GM19397 (cell line): Measurements from ENCODE around the gene NR2F1.

Source experiments
- ATAC-seq: cut with Tn5 transposase; IDR thresholded peaks from one replicate; pipeline ENCODE4 v1.9.1; 2021; ENCODE audit warnings: mild to moderate bottlenecking, moderate library complexity; ENCODE audit not compliant: unreplicated experiment

NR2F1 gene

DNA sequence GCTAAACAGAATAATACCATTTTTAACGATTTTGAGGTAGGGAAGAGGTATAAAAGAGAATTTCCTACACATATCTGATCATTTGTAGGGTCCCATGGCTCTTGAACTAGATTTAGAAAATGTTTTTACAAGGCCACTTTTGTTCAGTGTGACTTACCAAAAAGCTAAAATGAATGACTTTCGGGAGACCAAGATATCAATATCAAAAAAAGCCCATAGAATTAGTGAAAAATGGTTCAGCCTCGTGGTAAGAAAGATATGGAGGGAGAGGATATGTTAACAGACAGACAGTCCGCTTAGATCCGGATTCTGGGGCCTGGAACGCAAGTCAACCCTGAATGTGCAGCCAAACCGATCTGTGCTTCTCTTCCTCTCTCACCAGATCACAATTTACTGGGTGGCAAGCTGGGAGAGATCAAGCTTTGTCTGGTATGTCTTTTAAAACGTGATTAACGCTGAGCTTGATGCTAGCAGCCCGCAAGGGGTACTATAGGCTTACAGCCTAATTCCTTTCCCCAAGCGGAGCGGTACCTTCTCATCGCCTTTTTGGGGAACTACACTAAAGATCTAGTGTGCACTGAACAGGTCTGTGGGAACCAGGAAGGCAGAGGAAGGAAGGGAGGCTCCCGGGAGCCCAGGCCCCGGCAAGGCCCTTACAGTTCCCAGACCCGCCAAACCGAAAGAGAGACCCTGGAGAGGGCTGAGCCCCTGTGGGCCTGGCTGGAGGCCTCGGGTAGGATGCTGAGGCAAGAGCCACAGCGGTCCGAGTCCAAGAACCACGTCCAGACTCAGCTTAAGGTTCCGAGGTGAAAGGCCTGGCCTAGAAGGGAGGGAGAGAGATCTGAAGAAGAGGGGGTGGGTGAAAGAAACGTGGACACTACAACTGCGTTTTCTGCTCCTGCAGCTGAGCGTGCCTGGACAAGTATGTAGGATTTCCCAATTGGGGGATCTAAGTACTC lies 4.9 kb upstream of the NR2F1 start:
- ATAC-seq, result no peak

DNA sequence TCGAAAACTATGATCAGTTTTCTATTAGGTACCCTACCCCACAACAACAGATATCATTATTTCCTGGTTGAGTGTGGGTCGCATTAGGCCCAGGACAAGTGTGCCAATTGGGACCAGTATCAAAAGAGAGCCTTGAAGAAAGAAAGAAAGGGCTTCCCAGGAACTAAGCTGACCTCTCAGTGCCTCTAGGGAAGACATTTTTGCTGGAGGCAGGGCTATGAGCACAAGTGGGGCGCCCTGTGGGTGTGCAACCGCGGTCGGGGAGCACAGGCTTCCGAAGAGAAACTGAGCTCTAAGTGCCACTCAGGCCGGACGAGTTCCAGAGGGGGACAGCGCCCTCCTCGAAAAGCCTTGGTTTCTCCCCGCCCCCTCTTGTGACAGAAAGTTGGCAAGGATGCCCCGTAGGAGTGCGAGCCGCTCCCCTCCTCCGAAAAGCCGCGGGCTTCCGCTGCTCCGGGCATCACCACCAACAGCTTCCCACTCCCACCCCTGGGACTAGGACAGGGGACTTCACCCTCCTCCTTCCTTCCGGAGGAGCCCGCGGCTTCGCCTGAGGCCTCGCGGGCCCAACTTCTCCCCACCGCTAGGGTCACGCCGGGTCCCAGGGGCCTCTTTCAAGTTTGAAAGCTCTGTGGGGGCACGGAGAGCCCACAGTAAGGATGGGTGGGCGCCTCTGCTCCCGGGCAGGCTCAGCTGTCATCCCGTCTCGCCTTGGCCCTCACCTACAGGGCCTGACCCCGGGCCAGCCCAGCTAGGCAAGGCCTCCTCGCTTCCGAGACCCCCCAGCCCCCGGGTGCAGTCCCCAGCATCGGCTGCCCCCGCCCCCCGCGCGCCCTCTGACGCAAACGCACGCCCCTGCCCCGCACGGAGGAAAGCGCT lies 4.0 kb upstream of the NR2F1 start:
- ATAC-seq, result no peak

DNA sequence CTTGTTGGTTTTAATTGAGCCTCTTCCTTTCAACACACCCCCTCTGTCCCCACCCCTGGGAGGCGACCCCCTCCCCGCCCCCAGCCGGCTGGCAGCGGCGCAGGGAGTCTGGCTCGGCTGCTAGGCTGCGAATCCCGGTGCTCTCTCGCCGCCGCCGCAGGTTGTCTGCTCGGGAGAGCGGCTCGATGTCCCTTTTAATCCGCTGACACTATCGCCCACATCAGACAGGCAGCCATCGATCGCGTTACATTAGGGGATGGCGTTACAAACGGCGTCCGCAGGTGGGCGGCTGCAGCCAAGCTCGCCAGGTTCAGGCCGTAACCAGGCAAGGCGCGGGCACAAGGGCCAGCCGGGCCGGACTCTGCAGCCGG lies 3.3 kb upstream of the NR2F1 start:
- no peak for ATAC-seq

DNA sequence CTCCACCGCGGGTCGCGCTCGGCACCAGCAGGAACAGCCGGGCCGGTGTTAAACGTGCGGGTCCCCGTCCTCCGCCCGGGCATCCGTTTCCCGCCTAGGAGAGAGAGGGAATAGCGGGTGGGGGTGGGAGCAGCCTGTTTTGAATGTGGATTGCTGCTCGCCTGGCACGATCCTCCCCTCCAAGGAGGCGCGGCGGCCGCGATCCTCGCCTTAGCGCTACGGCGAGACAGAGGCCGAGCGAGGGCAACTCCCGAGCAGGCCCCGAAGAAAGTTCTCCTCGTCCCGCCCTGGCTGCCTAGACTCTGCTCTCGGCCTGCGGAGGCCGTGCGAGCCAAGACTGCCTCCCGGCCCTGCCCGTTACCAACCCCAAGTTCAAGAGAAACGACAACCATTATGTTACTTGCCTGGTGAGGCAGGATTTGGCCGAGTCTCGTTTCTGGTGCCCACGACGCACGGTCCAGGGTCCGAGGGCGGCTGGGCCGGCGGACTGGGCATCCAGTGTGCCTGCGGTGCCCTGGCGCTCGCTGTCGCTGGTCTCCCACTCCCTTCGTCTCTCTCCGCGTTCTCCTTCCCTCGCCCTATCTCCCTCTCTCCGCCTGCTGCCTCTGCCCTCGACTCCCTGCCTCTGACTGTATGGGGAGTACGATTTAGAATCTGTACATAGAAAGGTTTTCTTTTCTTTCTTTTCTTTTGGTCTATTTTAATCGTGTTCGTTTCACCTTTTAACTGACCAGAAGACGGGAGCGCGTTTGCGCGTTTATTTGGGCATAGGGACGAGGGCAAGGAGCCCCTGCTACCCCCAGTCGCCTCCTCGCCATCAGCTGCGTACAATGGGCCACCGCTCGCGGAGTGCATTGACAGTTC lies 2.7 kb upstream of the NR2F1 start:
- no peak for ATAC-seq

DNA sequence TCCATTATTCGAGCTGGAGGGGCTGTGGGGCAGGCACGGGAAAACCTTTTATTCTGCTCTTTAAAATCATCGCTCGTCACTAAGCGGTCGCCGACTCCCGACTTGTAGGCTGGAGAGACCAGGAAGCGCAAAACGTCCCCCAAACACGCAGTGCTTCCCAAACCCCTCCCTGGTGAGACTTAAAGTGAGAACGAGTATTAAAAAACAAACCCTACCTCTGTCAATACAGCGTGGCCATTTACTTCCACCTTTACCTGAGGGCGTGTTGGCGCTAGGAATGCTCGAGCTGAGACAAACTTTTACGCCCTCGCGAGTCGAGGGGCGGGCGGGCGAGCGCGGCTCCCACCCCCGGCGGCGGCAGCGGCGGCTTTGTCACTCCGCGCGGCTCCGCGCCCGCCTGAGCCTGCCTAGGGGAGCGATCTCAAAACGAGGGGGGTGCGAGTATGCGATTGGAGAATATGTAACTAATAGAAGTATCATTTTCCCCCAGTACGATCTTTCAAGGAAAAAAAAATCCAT lies 2.0 kb upstream of the NR2F1 start, which contains the start of gene NR2F1-AS1:
Gene NR2F1-AS1 (minus strand): TSS at position 293 of the 519 bp plus-strand sequence.
- peak; percentile 31 for ATAC-seq

DNA sequence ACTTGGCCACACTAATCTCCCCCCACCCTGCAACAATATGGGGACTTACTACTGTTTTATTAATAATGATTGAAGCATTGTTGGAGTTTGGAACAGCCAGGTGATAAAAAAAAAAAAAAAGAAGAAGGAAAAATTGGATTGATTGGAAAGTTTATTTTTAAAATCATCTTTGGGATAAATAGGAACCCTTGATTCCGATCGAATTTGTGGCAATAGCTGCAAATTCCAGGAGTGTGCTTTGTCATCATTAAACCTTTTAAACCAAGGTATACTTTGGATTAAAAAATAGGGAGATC lies 907 bp upstream of the NR2F1 start:
- ATAC-seq, result no peak

DNA sequence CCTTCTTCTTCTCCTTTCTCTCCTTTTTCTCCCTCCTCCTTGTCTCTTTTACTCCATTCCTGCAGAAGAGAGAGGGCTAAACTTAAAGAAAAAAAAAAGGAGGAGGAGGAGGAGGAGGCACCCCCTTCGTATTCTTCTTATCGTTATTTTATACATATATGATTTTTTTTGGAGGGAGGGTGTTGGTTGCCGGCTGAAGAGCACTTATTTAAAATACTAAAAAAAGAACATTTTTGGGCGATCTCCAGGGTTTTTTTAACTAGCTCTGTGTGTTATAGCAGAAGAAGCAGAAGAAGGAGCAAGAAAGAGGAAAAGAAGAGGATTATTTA lies 381 bp downstream of the NR2F1 start:
- no peak for ATAC-seq

DNA sequence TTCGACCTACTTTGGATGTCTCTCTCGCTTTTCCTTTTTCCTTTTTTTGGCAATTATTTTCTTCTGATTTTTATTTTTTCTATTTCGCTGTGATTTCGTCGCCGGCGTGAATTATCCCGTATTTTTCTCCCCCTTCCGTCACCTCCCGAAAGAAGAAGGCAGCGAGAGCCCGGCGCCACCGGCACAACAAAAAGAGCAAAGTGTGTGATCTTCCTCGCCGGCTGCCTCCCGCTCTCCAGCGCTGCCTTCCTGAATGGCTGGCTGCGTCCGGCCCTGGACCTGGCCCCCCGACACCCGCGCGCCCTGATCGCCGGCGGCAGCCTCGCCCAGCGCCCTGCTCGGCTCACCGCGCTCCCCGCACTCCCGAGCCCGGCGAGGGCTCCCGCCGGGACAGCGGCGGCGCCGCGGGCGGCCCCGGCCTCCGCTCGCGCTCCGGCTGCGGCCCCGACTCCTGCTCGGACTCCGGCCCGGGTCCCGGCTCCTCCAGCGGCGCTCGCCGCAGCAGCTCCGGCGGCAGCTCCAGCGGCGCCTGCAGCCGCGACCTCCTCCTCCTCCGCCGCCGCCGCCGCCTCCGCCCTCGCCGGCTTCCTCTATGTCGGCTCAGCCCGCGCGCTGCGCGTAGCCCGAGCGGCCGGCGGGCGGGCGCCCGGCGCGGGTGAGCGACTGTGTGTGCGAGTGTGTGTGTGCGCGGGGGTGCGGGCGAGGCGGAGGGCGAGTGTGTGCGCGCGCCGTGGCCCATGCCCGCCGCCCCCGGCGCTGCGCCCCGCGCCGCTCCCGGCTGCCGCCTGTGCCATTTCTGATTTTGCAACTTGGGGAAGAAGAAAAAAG lies 960 bp downstream of the NR2F1 start:
- ATAC-seq, result peak; percentile 37

DNA sequence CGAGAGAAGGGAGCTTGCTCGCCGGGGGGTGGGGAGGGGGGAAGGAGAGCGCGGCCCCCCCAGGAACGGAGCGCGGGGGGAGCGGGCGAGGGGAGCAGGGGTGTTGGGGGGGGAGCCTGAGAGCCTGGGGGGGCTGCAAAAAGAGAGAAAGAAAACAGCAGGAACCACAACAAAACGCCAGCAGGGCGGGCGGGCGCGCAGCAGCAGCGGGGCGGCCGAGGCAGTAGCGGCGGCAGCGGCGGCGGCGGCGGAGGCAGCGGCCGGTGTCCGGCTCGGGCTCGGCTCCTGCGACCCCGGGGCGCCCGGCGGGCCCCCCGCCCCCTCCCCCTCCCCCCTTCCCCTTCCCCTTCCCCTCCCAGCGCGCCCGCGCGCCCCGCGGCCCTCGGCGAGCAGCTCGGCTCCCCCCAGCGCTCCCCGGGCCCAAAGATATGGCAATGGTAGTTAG lies 1.6 kb downstream of the NR2F1 start:
- ATAC-seq, result no peak

DNA sequence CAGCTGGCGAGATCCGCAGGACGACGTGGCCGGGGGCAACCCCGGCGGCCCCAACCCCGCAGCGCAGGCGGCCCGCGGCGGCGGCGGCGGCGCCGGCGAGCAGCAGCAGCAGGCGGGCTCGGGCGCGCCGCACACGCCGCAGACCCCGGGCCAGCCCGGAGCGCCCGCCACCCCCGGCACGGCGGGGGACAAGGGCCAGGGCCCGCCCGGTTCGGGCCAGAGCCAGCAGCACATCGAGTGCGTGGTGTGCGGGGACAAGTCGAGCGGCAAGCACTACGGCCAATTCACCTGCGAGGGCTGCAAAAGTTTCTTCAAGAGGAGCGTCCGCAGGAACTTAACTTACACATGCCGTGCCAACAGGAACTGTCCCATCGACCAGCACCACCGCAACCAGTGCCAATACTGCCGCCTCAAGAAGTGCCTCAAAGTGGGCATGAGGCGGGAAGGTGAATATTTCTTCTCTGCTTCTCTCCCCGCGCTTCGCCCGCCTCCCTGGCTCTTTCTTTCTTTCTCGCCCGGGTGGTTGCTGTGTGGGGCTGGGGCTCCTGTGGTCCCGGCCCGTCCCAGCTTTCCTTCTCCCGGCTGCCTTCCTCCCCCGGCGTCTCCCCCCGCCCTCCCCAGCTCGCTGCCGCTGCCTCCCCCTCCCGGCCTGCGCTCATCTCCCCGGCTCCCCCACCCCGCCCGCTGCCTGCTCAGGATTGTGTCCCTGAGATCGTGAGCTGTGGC lies 2.2 kb downstream of the NR2F1 start:
- ATAC-seq, result no peak

DNA sequence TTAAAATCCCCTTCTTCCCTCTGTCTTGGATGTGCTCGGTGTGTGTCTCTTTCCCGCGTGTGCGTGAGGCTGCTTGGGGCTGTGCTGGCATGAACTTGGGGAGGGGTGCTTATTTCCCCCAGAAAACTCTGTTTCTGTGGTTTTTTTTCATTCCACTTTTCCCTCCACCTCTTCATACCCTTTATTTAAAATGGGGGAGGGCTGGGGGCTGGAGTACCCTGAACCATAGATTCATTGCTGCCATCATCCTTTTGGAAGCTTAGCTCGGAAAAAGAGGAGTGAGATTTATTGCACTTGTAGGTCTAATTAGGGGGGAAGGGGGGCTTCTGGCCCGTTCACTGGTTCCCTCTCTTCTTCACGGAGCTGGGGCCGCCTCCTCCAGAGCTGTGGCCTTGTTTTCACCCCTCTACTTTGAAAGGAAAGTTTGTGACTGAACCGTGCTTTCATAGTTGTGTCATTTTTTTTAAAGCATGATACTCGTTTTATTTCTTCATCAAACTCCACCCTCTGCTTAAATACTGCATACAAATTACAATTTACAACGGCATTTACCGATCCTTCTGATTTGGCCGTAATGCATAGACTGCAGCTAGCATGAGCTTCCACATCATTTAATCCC lies 2.9 kb downstream of the NR2F1 start:
- ATAC-seq, result no peak

DNA sequence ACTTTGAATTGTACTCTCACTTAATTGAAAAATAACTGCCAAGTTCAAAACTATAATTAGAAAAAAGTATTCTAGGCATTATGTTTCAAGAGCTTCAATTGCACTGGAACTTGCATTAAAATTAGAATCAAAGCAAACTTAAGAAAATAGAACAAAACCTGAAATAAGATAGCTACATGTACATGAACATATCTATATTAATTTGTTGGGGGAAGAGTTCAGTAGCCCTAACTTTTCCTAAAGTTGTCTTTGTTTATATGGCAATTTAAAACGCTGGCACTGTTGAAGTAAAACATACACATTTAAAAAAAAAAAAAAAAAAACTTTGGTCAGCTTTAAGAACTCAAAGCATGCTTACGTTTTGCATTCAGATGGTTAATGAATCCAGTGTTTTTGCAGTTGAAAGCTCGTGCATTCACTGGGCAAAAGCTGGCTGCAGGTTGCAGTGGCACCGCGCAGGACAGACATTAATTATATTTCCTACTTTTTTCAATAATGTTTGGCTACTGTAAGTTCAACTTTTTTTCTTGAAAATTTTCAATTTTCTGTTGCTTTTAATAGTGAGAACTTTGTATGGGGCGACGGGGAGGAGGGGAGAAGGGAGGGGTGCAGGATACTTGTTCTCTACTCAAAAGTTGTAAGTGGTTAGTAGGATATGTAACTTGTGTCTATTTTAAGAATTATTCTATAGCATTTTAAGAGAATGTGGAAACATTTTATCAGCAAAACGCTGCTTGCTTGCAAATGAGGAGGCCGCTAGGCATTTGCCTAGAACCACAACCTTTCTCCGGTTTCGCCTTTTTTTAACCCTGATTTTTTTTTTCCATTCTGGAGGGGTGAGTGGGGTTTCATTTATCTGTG lies 3.9 kb downstream of the NR2F1 start:
- no peak for ATAC-seq

DNA sequence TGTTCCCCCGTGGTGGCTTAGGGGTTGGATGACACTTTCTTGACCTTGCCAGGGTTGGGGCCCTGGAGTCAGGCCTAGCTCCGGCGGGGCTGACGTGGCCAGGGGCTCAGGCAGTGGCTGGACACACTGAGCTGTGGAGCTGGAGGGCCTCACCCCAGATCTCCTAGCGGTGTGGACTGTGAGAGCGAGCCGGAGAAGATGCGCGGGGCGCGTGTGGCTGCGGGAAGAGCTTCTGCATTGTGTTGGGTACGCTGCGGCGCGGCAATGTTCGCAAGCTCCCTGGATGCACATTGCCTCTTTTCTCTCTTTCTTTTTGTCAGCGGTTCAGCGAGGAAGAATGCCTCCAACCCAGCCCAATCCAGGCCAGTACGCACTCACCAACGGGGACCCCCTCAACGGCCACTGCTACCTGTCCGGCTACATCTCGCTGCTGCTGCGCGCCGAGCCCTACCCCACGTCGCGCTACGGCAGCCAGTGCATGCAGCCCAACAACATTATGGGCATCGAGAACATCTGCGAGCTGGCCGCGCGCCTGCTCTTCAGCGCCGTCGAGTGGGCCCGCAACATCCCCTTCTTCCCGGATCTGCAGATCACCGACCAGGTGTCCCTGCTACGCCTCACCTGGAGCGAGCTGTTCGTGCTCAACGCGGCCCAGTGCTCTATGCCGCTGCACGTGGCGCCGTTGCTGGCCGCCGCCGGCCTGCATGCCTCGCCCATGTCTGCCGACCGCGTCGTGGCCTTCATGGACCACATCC lies 4.8 kb downstream of the NR2F1 start:
- no peak for ATAC-seq

DNA sequence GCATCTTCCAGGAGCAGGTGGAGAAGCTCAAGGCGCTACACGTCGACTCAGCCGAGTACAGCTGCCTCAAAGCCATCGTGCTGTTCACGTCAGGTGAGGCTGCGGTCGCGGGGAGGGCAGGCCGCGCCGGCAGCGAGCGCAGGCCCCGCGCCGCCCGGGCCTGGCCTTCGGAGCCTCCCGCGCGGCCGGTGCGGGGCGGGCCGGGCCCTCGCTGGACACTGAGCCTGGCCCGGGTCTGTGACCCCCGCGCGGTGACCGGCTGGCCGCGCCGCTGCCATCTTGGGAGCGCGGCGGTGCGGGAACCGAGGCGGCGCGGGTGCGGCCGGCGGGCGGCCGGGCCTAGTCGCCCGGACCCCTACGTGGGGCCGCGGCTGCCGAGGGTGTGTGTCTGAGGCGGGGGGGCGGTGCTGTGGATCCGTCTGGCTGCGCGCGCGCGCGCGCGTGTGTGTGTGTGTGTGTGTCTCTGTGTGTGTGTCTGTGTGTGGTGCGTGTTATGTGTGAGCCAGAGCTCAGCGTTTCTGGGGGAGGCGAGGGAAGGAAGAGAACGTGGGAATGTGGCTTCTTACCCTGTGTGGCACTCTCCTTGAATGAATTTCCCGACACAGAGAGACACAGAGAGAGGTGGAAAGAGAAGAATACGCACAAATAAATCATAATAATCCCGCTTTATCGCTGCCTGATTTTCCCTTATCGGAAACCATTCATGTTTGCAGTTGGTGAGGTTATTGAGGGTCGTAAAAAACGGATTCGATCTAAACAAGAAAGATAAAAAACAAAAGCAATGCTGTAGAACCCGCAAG lies 5.5 kb downstream of the NR2F1 start:
- no peak for ATAC-seq

DNA sequence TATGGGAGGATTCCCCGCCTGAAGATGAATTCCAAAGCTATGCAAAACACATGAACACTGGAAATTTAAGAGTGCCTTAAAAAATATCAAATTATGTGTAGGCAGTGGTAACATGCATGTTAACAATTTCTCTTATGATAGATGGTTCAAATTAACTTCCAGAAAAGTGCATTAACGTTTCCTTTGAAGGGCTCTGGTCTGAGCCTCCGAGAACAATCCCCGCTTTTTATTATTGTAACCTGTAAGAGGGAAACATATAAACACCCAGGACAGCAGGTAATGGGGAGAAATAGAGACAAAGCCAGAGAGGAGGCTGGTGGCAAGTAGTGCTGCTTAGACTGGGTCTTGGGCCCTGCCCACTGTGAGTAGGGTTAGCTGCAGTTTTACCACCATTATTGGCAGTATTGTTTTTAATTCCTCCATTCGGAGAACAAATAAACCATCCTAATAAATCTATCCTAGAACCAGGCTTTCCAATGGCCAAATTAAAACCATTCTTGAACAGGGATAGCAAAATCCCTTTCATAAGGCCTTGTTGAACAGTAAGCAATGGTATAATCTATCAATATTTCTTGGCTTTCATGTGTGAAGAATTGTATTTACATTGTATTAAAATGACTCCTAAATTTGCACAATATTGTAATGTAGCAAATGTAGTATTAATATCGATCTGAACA lies 6.3 kb downstream of the NR2F1 start:
- ATAC-seq, result no peak

DNA sequence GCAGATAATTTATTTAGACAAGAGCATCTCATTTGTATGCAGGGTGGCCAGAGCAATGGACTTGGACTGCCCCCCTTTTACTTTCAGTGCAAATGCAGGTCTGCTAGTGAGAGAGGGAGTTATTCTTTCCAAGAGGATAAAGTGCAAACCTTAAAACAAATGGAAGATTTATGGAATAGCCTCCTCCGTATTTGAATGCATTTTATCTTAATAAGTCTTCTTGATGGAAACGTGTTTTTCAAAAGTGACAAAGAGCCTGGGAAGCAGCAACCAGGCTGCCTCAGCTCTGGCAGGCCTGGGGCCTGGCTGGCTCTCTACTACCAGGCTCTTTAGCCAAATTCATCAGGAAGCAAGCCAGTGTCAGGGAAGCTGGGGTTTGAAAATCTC lies 6.8 kb downstream of the NR2F1 start:
- no peak for ATAC-seq
